Measurements from ENCODE around the gene ZCCHC24. TPM values are rescaled to one million over a fixed set of nuclear protein-coding genes. Genes with fewer than 3 reads are reported as not detected.

The ZCCHC24 gene
- polyA plus RNA-seq, 3 donors, result 3.9 to 5.0 (median 4.0) TPM

- Mint-ChIP-seq H3K4me1 (peaks cover 27% of the 10 kb centered on the region), H3K36me3 (peaks cover 0 to 1% of the 10 kb centered on the region in 2 donors), H3K4me3 (no peak overlapping the region), H3K9me3 (peaks cover 0 to 2% (median 0%) of the 10 kb centered on the region in 7 donors), H3K27me3 (ENCODE audit: low read depth in 3 of 3) (peaks cover 1 to 2% (median 1%) of the 10 kb centered on the region in 3 donors), H3K27ac (peak overlapping the region in 2 of 7 donors; percentile 26 to 75)
- Histone ChIP-seq H3K79me2 (ENCODE audit: insufficient read depth, low read length) (peaks cover 15% of the 10 kb centered on the region), H3K4me2 (replicated peaks; ENCODE audit: extremely low read depth, low read length, poor library complexity, severe bottlenecking) (no peak overlapping the region), H3K27me3 (ENCODE audit: control insufficient read depth in 2 of 2, insufficient read depth in 2 of 2, low read length in 2 of 2) (no peaks in the 10 kb centered on the region), H4K20me1 (ENCODE audit: insufficient read depth, low read length) (peaks cover 6% of the 10 kb centered on the region), H3K4me1 (ENCODE audit: control insufficient read depth in 1 of 2, insufficient read depth in 2 of 2, low read length in 2 of 2) (peaks cover 31 to 40% of the 10 kb centered on the region in 2 donors), H3K4me3 (replicated peaks in 1 of 3; ENCODE audit: low read depth in 2 of 3, low read length in 3 of 3) (no peak overlapping the region), H3K9me3 (replicated peaks in 1 of 2; ENCODE audit: control insufficient read depth in 1 of 2, insufficient read depth in 1 of 2, low read length in 2 of 2) (no peaks in the 10 kb centered on the region), H3K36me3 (replicated peaks in 1 of 2; ENCODE audit: control insufficient read depth in 1 of 2, insufficient read depth in 2 of 2, low read length in 2 of 2) (no peaks in the 10 kb centered on the region), H2AFZ (ENCODE audit: insufficient read depth, low read depth, low read length, poor library complexity, severe bottlenecking) (no peak overlapping the region), H3K27ac (ENCODE audit: low read depth in 1 of 2, low read length in 2 of 2) (no peak overlapping the region), H3K9ac (ENCODE audit: insufficient read depth, low read length, poor library complexity, severe bottlenecking) (no peak overlapping the region)
- WGBS (ENCODE audit: insufficient coverage), result 85% methylated on average over 9 of the region's 10 CpGs
- intact Hi-C loops (cut with micrococcal nuclease), result no loop called here
- DNase-seq, result no peak
- TF ChIP-seq CTCF (IDR thresholded peaks at IDR 0.05), result no peak
Measured at GRCh38 chr10:79342811-79343561, 102.4 kb downstream of the ZCCHC24 start.

GRCh38 chr10:79342295-79342761 is 103.1 kb downstream of the ZCCHC24 start:
- no peak for TF ChIP-seq CTCF (IDR thresholded peaks at IDR 0.05)
- H3K9me3 Mint-ChIP-seq, result peaks cover 0 to 3% (median 0%) of the 10 kb centered on the region in 7 donors
- Histone ChIP-seq H3K4me3 (replicated peaks in 1 of 3; ENCODE audit: low read depth in 2 of 3, low read length in 3 of 3) (no peak overlapping the region), H3K27ac (ENCODE audit: low read depth in 1 of 2, low read length in 2 of 2) (no peak overlapping the region), H2AFZ (ENCODE audit: insufficient read depth, low read depth, low read length, poor library complexity, severe bottlenecking) (no peak overlapping the region), H3K4me2 (replicated peaks; ENCODE audit: extremely low read depth, low read length, poor library complexity, severe bottlenecking) (no peak overlapping the region), H3K36me3 (replicated peaks in 1 of 2; ENCODE audit: control insufficient read depth in 1 of 2, insufficient read depth in 2 of 2, low read length in 2 of 2) (no peaks in the 10 kb centered on the region), H3K9ac (ENCODE audit: insufficient read depth, low read length, poor library complexity, severe bottlenecking) (no peak overlapping the region), H4K20me1 (ENCODE audit: insufficient read depth, low read length) (no peaks in the 10 kb centered on the region), H3K4me1 (ENCODE audit: control insufficient read depth in 1 of 2, insufficient read depth in 2 of 2, low read length in 2 of 2) (peaks cover 28 to 34% of the 10 kb centered on the region in 2 donors), H3K9me3 (replicated peaks in 1 of 2; ENCODE audit: control insufficient read depth in 1 of 2, insufficient read depth in 1 of 2, low read length in 2 of 2) (no peaks in the 10 kb centered on the region), H3K27me3 (ENCODE audit: control insufficient read depth in 2 of 2, insufficient read depth in 2 of 2, low read length in 2 of 2) (no peaks in the 10 kb centered on the region), H3K79me2 (ENCODE audit: insufficient read depth, low read length) (peaks cover 8% of the 10 kb centered on the region)
- H3K4me1 Mint-ChIP-seq, result peaks cover 30% of the 10 kb centered on the region
- peaks cover 1 to 2% (median 1%) of the 10 kb centered on the region in 3 donors for H3K27me3 Mint-ChIP-seq (ENCODE audit: low read depth in 3 of 3)
- H3K4me3 Mint-ChIP-seq, result no peak overlapping the region
- H3K27ac Mint-ChIP-seq, result no peak overlapping the region
- intact Hi-C loops (cut with micrococcal nuclease), result no loop called here
- H3K36me3 Mint-ChIP-seq, result peaks cover 0 to 1% of the 10 kb centered on the region in 2 donors
- no peak for DNase-seq
- 100% methylated on average over 3 of the region's 5 CpGs for WGBS (ENCODE audit: insufficient coverage)

Measured in CD14-positive monocyte (primary cell).